Mucosa of descending colon (tissue), 3 donors: ENCODE measurements around the gene ECE2. TPM values are rescaled to one million over a fixed set of nuclear protein-coding genes. Genes with fewer than 3 reads are reported as not detected.

ENCODE experiments used
- ATAC-seq: fragments of 200-7000 bp; cut with Tn5 transposase; one replicate; pipeline ENCODE4 v1.9.1; 2020; ENCODE audit warnings: mild to moderate bottlenecking, moderate library complexity
- DNase-seq, 3 donors: peaks; one replicate each; pipeline ENCODE4 v3.0.0-alpha.2; 2020
- H3K36me3 ChIP-seq: fragments of 200-600 bp; one replicate; pipeline ENCODE4 v1.8.0; 2021; ENCODE audit warnings: low read depth, mild to moderate bottlenecking
- H3K4me1 ChIP-seq: fragments of 200-600 bp; one replicate; pipeline ENCODE4 v1.8.0; 2021; ENCODE audit warnings: low read depth, mild to moderate bottlenecking
- H3K4me3 ChIP-seq: fragments of 200-600 bp; one replicate; pipeline ENCODE4 v1.8.0; 2021; ENCODE audit warnings: mild to moderate bottlenecking
- H3K9me3 ChIP-seq: fragments of 200-600 bp; one replicate; pipeline ENCODE4 v1.8.0; 2021; ENCODE audit warnings: mild to moderate bottlenecking
- intact Hi-C, 2 donors: fragments of 100-400 bp; cut with DNase I in 1 of 2; cut with micrococcal nuclease in 1 of 2; formaldehyde crosslinking; loops; one replicate each; pipeline versions ENCODE4 v1.11.0 to v1.11.1; 2022; cut with DNase I, micrococcal nuclease
- total RNA-seq, 3 donors: library from RNA; stranded (reverse); fragmentation: NEBNext Ultra II Directional in 2 of 3; extraction: Animal tissue kit (Norgen Biotek cat#: 25700) in 2 of 3; gene quantifications; one replicate each; pipeline versions ENCODE4 v1.2.1 to v1.2.4, GENCODE V29; 2021 to 2023
- TF ChIP-seq, protein P1 (sequence below): fragments of 200-600 bp; IDR thresholded peaks from one replicate; pipeline ENCODE4 v1.8.0; 2022; ENCODE audit warnings: antibody characterized with exemption, mild to moderate bottlenecking
- donor health status: DM: no; HTN: no; CAD: no; lungs with moderate emphysema.
- donor health status: DM: no; HTN: no; CAD: no.
- donor health status: DM: no; HTN: yes; CAD: no.

The ECE2 gene
- total RNA-seq, 3 donors from 2014 or later, result 0.19 to 2.2 TPM; not detected in 1

DNA sequence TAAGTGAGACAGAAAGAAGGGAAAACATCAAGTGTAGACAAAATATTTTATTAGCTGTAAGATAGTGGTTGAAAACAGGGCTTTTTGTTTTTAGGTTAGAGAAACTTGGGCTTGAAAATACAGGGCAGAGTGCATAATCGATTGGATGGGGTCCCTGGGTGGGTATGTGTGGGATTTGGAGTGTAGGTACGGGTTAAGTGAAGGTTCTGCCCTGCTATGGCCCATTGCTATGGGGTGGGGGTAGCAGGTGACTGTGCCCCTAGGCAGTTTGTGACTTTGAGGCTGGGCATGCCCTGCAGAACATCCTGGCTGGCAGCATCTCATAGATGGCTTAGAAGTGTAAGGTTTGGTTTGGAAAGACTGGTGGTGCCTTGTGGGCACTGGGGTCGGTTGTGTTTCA is 57.9 kb downstream of the ECE2 start:
- TF ChIP-seq, protein P1, sequence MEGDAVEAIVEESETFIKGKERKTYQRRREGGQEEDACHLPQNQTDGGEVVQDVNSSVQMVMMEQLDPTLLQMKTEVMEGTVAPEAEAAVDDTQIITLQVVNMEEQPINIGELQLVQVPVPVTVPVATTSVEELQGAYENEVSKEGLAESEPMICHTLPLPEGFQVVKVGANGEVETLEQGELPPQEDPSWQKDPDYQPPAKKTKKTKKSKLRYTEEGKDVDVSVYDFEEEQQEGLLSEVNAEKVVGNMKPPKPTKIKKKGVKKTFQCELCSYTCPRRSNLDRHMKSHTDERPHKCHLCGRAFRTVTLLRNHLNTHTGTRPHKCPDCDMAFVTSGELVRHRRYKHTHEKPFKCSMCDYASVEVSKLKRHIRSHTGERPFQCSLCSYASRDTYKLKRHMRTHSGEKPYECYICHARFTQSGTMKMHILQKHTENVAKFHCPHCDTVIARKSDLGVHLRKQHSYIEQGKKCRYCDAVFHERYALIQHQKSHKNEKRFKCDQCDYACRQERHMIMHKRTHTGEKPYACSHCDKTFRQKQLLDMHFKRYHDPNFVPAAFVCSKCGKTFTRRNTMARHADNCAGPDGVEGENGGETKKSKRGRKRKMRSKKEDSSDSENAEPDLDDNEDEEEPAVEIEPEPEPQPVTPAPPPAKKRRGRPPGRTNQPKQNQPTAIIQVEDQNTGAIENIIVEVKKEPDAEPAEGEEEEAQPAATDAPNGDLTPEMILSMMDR, result no peak
- peak in 2 of 3 donors; percentile 11 to 17 for DNase-seq
- intact Hi-C loops, result no loop called here
- peaks cover 30% of the 10 kb centered on the region for H3K36me3 ChIP-seq
- no peak for ATAC-seq
- H3K9me3 ChIP-seq, result no peaks in the 10 kb centered on the region
- peaks cover 17% of the 10 kb centered on the region for H3K4me1 ChIP-seq
- no peak overlapping the region for H3K4me3 ChIP-seq

DNA sequence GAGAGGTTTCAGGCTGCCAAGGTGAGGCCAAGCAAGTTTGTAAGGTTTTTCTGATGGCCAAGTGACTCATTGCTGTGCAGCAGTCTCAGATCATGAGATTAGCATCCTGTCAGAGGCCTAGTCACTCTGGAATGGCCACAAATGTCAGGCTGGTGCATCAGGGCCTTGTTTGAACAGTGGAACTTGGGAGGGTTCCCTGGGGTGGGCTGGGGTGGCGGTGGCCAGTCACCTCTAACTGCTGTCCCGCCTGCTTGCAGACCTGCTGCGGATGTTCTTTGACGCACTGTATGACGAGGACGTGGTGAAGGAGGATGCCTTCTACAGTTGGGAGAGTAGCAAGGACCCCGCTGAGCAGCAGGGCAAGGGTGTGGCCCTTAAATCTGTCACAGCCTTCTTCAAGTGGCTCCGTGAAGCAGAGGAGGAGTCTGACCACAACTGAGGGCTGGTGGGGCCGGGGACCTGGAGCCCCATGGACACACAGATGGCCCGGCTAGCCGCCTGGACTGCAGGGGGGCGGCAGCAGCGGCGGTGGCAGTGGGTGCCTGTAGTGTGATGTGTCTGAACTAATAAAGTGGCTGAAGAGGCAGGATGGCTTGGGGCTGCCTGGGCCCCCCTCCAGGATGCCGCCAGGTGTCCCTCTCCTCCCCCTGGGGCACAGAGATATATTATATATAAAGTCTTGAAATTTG is 58.8 kb downstream of the ECE2 start:
- peak in 2 of 3 donors; percentile 50 to 57 for DNase-seq
- H3K9me3 ChIP-seq, result no peaks in the 10 kb centered on the region
- TF ChIP-seq, protein P1, result no peak
- ATAC-seq, result no peak
- peaks cover 17% of the 10 kb centered on the region for H3K4me1 ChIP-seq
- no peak overlapping the region for H3K4me3 ChIP-seq
- intact Hi-C loops, result no loop called here
- H3K36me3 ChIP-seq, result peaks cover 21% of the 10 kb centered on the region

DNA sequence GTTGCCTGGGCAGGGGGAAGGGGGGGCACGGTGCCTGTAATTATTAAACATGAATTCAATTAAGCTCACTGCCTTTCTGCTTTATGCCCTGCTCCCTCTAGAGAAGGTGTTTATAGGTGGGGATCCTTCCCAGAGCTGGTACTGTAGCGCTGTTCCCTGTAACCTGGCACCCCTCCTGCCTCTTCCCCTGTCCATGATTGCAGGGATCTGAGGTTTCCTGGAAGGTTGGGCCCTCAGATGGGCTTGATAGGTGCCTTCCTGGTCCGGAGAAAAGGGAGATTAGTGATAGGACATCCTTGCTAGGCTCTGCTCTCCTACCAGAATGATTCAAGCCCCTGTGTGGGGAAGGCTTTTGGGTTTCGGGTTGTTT is 59.5 kb downstream of the ECE2 start:
- H3K36me3 ChIP-seq, result peaks cover 20% of the 10 kb centered on the region
- DNase-seq, result peak in 1 of 3 donors; percentile 29
- TF ChIP-seq, protein P1, result no peak
- H3K4me3 ChIP-seq, result no peak overlapping the region
- H3K4me1 ChIP-seq, result peaks cover 17% of the 10 kb centered on the region
- no peaks in the 10 kb centered on the region for H3K9me3 ChIP-seq
- peak; percentile 3 for ATAC-seq
- intact Hi-C loops, result no loop called here

DNA sequence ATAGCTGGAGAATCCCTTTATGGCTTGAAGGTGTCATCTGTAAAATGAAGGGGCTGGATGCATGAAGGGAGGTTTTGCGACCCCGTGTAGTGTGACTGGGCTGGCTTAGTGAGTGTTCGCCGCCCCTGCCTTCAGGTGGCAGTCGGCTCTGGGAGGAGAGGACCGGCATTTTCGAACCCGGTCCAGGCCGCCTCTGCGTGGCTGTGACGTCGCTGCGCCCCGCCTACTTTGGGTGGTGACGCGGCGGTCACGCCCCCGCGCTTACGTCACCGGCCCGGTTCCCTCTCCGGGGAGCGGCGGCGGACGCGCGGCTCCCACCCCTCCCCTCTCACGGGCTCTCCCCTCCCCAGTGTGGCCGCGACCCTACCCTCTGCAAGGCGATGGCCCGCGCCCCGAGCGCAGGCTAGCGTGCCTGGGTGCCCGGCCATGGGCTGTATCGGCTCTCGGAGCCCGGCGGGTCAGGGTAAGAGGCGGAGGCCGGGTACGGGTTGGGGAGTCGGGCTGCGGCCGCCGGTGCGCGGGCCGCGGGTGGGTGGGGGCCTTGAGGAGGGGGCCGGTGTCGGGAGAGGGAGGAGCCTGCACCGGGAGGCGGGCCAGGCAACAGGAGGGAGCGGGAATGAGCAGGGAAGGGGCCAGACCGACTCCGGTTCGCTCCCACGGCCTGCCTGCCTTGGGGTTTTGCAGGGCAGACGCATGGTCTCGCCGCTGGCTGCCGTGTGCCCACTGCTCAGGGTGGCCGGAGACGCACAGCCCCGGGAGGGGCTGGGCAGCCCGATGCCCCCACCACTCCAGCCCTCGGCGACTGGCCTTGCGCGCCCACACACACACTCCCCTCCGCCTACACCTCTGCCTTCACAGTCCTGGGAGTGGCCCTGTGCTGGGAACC is 60.1 kb downstream of the ECE2 start:
- Histone ChIP-seq H3K9me3 (no peaks in the 10 kb centered on the region), H3K4me3 (peak overlapping the region; percentile 46), H3K4me1 (peaks cover 17% of the 10 kb centered on the region), H3K36me3 (peaks cover 17% of the 10 kb centered on the region)
- TF ChIP-seq, protein P1, result no peak
- peak; percentile 91 for ATAC-seq
- intact Hi-C loops, result no loop called here
- DNase-seq, result peak; percentile 89 to 95 (median 94)

DNA sequence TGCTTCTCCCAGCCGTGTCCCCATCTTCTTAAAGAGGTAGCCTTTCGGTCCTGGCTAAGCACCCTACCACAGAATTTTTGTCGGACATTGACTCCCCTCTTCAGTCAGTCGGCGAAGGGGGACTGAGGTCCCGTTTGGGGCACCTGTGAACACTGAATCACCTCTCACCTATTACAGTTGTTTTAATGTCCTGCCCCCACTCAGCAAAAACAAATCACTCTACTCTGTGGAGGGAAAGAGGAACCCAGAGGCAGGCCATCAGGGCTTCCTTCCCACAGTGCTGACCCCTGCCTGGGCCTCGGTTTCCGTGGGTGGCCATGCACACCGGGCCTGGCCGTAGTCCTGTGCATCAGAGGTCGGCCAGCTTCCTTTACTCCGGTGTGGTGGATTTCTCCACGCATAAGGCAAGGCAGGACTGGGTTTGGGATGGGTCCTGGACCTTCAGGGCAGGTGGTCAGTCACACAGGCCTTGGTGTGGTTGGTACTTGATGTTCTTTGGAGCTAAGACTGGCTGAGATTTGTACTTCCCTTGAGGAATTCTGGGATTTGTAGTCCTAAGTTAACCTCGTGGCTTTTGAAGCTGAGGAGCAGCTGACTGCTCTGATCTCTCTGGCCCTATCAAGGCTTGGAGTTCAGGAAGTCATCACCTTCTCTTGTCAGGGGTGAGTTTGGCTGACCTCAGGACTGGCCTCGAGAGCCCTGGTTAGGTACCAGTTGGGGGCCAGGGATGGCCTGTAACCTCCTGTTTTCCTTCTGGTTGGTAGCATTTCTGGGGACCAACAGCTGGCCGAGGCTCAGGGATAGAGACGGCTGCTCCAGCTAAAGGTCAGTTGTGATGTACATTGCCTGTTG is 61.0 kb downstream of the ECE2 start:
- peak; percentile 27 for ATAC-seq

More for the DNA sequence above, 61.0 kb downstream of the ECE2 start:
- peak in 2 of 3 donors; percentile 50 to 55 for DNase-seq
- TF ChIP-seq, protein P1, result no peak
- Histone ChIP-seq H3K36me3 (peaks cover 8% of the 10 kb centered on the region), H3K9me3 (no peaks in the 10 kb centered on the region), H3K4me3 (peak overlapping the region; percentile 46), H3K4me1 (peaks cover 17% of the 10 kb centered on the region)
- intact Hi-C loops, result no loop called here
